ENCODE results near the gene ETV7. TPM values are rescaled to one million over a fixed set of nuclear protein-coding genes. Genes with fewer than 3 reads are reported as not detected.

Gene ETV7
- 10 to 100 TPM in 1 of 8 experiments, 1 to 10 TPM in 1, under 1 TPM in 4, not detected in 2; 0.29 to 10.8 (median 0.41) TPM for total RNA-seq

DNA sequence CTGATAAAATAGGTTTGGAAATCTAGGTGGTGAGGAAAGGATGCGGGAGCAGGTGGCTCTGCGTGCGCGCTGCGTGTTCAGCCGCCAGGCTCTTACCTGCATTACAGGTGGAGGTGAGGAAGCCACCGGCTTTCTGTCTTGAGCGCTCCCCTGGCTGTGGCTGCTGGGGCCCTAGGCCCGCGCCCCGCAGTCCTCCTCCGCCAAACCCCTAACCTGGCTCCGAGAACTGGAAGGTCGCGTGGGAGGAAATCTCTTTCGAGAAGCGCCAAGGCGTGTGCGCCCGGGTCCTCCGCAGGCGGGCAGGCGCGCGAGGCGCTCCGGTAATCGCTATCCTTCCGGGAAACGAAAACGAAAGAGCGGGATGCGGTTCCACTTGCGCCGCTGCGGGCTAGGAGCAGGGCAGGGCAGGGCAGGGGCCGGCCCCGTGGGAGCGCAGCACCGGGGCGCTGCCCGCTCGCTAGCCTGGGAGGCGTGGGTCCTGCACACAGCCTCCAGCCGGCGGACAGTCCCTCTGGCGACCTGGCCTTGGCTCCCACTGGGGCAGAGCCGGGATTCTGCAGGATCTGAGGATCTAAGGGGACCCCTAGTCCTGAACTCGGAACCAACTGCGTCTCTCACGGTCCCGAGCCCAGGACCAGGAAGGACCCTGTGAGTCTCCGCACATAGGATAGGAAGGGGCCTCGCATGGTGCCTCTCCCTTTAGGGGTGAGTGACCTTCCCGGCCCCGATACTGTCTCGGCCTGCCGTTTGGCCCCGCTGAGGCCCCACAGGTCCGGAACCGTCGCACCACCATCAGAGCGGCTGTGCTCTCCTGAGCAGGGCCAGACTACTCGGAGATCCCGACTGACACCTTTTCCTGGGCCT is at the start of gene ETV7:
TSS of gene ETV7 (minus strand) at position 230 of the 864 bp plus-strand sequence. CDS start at position 102, 128 bp downstream.
- H3K27ac ChIP-seq, result no peak within 1 kb of the TSS
- H3K4me3 ChIP-seq, result peak within 1 kb of the TSS; percentile 6 to 28 (median 22)
- 0 to 80% (median 20%) methylated on average over 1 to 14 of the region's 65 CpGs; no CpG with 5 or more reads in 5 of the 10 experiments for WGBS, 10 experiments
- ATAC-seq (replicated peaks in 6 of 8), result peak; percentile 25 to 71 (median 67)
- H3K4me1 ChIP-seq (replicated peaks in 1 of 2), result peaks cover 0 to 10% of the 10 kb centered on the region in 2 donors
- in situ Hi-C loops (cut with MboI; ENCODE audit: low pct_unique_long_range_greater_than_20kb in 2 of 9, low sequenced_read_pairs in 9 of 9, unreplicated experiment in 9 of 9), result no loop called here

DNA sequence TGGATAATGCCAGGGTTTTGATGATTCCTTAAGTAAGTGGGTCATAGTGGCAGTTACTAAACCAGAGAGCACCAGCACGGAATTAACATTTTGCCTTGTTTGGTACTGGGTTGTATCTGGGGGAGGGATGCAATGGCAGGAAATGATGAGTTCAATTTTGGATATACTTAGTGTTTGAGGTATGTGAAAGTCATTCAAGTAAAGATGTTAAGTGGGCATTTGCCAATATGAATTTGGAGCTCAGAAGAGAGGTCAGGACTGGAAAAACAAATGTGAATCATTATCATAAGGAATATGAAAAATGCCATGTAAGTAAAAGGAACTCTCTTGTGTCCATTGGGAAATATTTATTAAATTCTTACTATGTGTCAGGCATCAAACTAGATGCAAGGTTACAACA is 49.0 kb upstream of the ETV7 start:
- Histone ChIP-seq H3K4me3 (no peak overlapping the region), H3K4me1 (replicated peaks in 1 of 2) (peaks cover 3 to 5% of the 10 kb centered on the region in 2 donors), H3K27ac (no peak overlapping the region)
- no peak for ATAC-seq (replicated peaks in 6 of 8)
- in situ Hi-C loops (cut with MboI; ENCODE audit: low pct_unique_long_range_greater_than_20kb in 2 of 9, low sequenced_read_pairs in 9 of 9, unreplicated experiment in 9 of 9), result no loop called here
- 0 to 100% (median 80%) methylated on average over 1 of the region's 1 CpG; no CpG with 5 or more reads in 1 of the 10 experiments for WGBS, 10 experiments

DNA sequence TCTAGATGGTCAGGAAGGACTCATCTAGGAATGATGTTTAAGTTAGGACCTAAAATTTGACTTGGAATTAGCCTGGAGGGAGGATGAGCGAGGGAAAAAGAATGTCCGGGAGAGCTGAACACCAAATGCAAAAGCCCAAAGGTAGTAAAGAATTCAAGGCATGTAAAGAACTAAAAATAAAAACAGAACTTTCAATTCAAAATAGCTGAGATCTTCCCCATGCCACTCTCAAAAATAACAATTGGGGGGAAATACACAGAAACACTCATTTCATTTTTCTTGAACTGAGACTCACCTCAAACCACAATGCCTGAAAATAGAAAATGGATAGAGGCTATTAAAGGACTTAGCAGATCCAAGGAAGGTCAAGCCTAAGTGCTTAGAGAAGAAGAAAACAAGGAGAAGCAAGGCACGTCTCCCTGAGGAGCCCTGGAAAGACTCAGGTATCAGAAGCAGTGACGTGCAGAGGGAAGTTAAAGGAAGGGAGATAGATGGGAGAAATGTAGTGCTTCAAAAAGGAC is 44.7 kb upstream of the ETV7 start:
- Histone ChIP-seq H3K27ac (no peak overlapping the region), H3K4me3 (no peak overlapping the region), H3K4me1 (replicated peaks in 1 of 2) (no peaks in the 10 kb centered on the region)
- in situ Hi-C loops (cut with MboI; ENCODE audit: low pct_unique_long_range_greater_than_20kb in 2 of 9, low sequenced_read_pairs in 9 of 9, unreplicated experiment in 9 of 9), result no loop called here
- 52 to 100% (median 80%) methylated on average over 1 to 4 of the region's 4 CpGs; no CpG with 5 or more reads in 1 of the 10 experiments for WGBS, 10 experiments
- ATAC-seq (replicated peaks in 6 of 8), result no peak

DNA sequence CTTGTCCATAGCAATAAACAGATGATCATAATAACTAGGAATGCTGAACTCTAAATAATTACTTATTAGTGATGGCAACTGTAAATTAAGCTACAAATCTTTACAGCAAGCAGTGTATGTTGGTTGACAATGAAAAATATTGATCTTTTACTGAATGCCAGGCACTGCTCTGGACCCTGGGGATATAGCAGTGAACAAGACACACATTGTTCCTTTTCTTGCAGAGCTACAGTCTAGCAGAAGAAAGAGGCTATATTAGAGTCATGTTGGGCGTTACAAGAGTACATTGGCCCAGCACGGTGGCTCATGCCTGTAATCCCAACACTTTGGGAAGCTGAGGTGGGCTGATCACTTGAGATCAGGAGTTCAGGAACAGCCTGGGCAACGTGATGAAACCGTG is 43.7 kb upstream of the ETV7 start:
- no peak for ATAC-seq (replicated peaks in 6 of 8)
- H3K4me1 ChIP-seq (replicated peaks in 1 of 2), result no peaks in the 10 kb centered on the region
- no peak overlapping the region for H3K4me3 ChIP-seq
- no peak overlapping the region for H3K27ac ChIP-seq
- 67 to 100% (median 83%) methylated on average over 1 to 4 of the region's 4 CpGs; no CpG with 5 or more reads in 1 of the 10 experiments for WGBS, 10 experiments
- in situ Hi-C loops (cut with MboI; ENCODE audit: low pct_unique_long_range_greater_than_20kb in 2 of 9, low sequenced_read_pairs in 9 of 9, unreplicated experiment in 9 of 9), result no loop called here

DNA sequence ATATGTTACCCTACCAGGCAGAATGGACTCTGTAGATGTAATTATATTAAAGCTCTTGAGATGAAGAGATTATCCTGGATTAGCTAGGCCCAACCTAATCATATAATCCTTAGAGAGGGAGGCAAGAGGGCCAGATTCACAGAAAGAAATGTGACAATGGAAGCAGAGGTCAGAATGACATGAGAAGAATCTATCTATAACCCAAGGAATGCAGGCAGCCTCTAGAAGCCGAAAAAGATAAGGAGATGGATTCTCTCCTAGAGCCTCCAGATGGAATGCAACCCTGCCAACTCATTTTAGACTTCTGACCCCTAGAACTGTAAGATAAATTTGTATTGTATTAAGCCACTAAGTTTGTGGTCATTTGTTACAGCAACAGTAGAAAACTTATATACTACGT is 42.9 kb upstream of the ETV7 start:
- in situ Hi-C loops (cut with MboI; ENCODE audit: low pct_unique_long_range_greater_than_20kb in 2 of 9, low sequenced_read_pairs in 9 of 9, unreplicated experiment in 9 of 9), result no loop called here
- WGBS, 10 experiments, result 63 to 100% (median 94%) methylated on average over 1 to 2 of the region's 2 CpGs; no CpG with 5 or more reads in 3 of the 10 experiments
- ATAC-seq (replicated peaks in 6 of 8), result no peak
- Histone ChIP-seq H3K27ac (no peak overlapping the region), H3K4me3 (no peak overlapping the region), H3K4me1 (replicated peaks in 1 of 2) (no peaks in the 10 kb centered on the region)

DNA sequence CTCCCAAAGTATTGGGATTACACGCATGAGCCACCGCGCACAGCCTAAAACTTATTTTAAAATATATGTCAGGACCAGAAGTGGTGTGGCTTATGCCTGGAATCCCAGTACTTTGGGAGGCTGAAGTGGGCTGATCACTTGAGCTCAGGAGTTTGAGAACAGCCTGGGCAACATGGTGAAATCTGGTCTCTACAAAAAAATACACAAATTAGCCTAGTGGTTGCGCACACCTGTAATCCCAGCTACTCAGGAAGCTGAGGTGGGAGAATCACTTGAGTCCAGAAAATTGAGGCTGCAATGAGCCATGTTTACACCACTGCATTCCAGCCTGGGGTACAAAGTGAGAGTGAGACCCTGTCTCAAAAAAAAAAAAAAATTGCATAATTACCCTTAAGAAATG is 41.4 kb upstream of the ETV7 start:
- H3K4me3 ChIP-seq, result no peak overlapping the region
- H3K27ac ChIP-seq, result no peak overlapping the region
- in situ Hi-C loops (cut with MboI; ENCODE audit: low pct_unique_long_range_greater_than_20kb in 2 of 9, low sequenced_read_pairs in 9 of 9, unreplicated experiment in 9 of 9), result no loop called here
- peak in 3 of 8 experiments; percentile 22 to 55 (median 38) for ATAC-seq (replicated peaks in 6 of 8)
- H3K4me1 ChIP-seq (replicated peaks in 1 of 2), result no peaks in the 10 kb centered on the region
- 58 to 100% (median 94%) methylated on average over 2 to 4 of the region's 4 CpGs; no CpG with 5 or more reads in 7 of the 10 experiments for WGBS, 10 experiments

DNA sequence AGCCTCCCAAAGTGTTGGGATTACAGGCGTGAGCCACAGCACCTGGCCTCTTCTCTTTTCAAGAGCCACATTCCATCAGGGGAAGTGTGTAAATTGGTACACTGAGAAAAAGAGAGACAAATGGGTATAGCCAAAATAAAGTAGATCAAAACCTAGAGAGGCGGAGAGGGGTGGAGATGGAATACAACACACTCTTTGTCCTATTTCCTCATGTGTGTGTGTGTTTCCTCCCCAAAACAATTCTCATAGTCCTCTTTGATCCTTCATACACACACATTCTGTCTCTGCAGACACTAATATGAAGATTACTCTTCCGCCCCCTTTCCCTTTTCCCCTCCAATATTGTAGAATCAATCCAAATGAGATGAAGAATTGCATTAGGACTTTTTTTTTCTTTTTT is 39.2 kb upstream of the ETV7 start:
- no peak for ATAC-seq (replicated peaks in 6 of 8)
- in situ Hi-C loops (cut with MboI; ENCODE audit: low pct_unique_long_range_greater_than_20kb in 2 of 9, low sequenced_read_pairs in 9 of 9, unreplicated experiment in 9 of 9), result no loop called here
- Histone ChIP-seq H3K4me3 (no peak overlapping the region), H3K4me1 (replicated peaks in 1 of 2) (peaks cover 2 to 3% of the 10 kb centered on the region in 2 donors), H3K27ac (no peak overlapping the region)
- WGBS, 10 experiments, result 86 to 100% (median 100%) methylated on average over 1 to 3 of the region's 3 CpGs; no CpG with 5 or more reads in 4 of the 10 experiments

DNA sequence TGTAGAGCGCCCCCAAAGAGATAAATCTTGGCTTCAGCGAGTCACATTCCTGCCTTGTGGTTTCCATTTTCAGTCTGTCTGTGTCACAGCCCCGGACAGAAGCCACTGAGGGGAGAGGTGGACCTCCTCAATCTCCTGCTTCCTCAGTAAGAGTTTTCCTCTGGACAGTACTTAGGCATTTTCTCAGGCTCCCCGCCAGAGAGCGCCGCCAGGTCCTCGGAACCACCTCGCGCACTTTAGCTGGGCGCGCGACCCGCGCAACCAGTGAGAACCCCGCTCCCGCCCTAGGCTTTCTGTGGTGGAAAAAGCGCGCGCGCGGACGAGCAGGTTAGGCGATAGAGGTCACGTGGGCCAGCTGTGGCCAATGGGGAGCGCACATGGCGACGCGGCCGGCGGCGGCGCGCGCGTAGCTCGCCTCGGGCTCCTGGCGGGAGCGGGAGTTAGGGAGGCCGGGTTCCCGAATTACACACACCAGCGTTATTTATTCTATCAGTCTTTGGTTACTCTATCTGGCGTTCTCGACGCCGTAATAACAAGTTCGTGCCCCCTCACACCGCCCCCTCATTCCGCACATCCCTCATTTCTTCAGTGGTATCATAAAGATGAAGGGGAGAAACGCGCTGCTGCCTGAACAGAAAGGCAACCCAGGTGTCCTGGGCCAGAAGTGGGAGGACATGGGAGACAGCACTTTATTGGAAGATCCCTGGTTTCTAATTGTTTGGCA is 35.8 kb upstream of the ETV7 start:
- Histone ChIP-seq H3K4me3 (peak overlapping the region; percentile 35 to 49 (median 40)), H3K27ac (peak overlapping the region; percentile 23 to 27), H3K4me1 (replicated peaks in 1 of 2) (peaks cover 2 to 3% of the 10 kb centered on the region in 2 donors)
- ATAC-seq (replicated peaks in 6 of 8), result peak; percentile 96 to 99 (median 98)
- WGBS, 10 experiments, result 0 to 20% (median 1%) methylated on average over 6 to 27 of the region's 51 CpGs; no CpG with 5 or more reads in 2 of the 10 experiments
- in situ Hi-C loops (cut with MboI; ENCODE audit: low pct_unique_long_range_greater_than_20kb in 2 of 9, low sequenced_read_pairs in 9 of 9, unreplicated experiment in 9 of 9), result no loop called here

DNA sequence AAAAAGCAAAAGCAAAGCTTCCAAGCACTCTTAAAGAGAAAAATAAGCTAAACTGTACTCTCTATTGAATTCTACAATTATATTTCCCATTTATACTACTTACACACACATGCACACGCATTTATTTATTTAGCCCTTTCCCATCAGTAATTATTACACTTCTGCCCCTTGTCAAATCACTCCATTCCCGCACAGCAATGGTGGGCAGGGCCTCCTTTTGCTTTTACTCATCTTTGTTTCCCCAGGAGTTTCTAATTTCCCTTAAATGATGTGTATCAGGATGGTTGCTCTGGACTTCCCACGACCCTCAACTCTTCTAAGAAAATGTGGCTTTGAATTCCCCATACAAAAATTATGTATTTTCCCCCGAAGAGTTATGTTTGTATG is 35.2 kb upstream of the ETV7 start:
- WGBS, 10 experiments, result 0 to 69% (median 36%) methylated on average over 1 to 4 of the region's 4 CpGs; no CpG with 5 or more reads in 1 of the 10 experiments
- H3K27ac ChIP-seq, result peak overlapping the region in 1 of 2 donors; percentile 23
- H3K4me3 ChIP-seq, result peak overlapping the region; percentile 35 to 49 (median 40)
- peaks cover 2 to 3% of the 10 kb centered on the region in 2 donors for H3K4me1 ChIP-seq (replicated peaks in 1 of 2)
- peak in 3 of 8 experiments; percentile 0 to 4 (median 2) for ATAC-seq (replicated peaks in 6 of 8)
- in situ Hi-C loops (cut with MboI; ENCODE audit: low pct_unique_long_range_greater_than_20kb in 2 of 9, low sequenced_read_pairs in 9 of 9, unreplicated experiment in 9 of 9), result no loop called here

DNA sequence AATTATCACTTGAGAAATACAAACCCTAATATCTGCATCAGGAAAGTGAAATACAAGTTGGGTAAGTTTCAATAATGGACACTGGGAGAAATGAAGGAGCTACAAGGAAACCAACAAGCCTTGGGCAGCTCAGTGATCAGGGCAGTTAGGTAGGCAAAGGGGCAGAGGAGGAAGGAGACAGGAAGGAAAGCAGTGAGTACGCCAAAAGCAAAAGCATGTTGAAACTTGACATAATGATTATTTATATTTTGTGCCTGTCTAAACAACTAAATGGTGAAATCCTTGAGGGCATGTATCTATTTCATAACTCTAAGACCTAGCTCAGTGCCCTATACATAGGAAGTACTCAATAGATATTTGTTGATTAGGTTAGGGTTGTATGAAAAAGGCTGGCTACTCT is 31.8 kb upstream of the ETV7 start:
- Histone ChIP-seq H3K4me3 (no peak overlapping the region), H3K27ac (no peak overlapping the region), H3K4me1 (replicated peaks in 1 of 2) (peaks cover 2 to 3% of the 10 kb centered on the region in 2 donors)
- in situ Hi-C loops (cut with MboI; ENCODE audit: low pct_unique_long_range_greater_than_20kb in 2 of 9, low sequenced_read_pairs in 9 of 9, unreplicated experiment in 9 of 9), result no loop called here
- WGBS, 10 experiments, result 60 to 100% (median 92%) methylated on average over 1 of the region's 1 CpG; no CpG with 5 or more reads in 2 of the 10 experiments
- no peak for ATAC-seq (replicated peaks in 6 of 8)

DNA sequence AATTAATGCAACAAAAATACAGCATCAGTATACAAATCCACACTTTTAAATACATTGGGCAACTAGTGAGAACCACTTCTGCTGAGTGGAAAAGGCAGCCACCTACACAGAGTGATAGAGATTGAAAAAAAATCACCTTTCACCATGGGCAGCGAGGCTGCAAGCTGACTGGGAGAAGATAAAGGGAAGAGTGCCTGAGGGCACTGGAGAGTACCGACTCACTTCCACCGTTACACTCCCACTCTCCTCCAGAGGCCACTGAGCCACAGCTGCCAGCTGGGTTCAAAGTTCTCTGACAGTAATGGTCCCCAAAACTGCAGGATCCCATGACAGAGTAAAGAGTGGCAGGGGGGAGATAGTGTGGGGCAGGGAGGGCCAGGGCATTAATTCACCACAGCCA is 31.1 kb upstream of the ETV7 start:
- ATAC-seq (replicated peaks in 6 of 8), result no peak
- Histone ChIP-seq H3K4me1 (replicated peaks in 1 of 2) (peaks cover 0 to under 1% of the 10 kb centered on the region in 2 donors), H3K4me3 (no peak overlapping the region), H3K27ac (no peak overlapping the region)
- in situ Hi-C loops (cut with MboI; ENCODE audit: low pct_unique_long_range_greater_than_20kb in 2 of 9, low sequenced_read_pairs in 9 of 9, unreplicated experiment in 9 of 9), result no loop called here
- WGBS, 10 experiments, result 60 to 100% (median 80%) methylated on average over 1 to 3 of the region's 3 CpGs; no CpG with 5 or more reads in 5 of the 10 experiments

DNA sequence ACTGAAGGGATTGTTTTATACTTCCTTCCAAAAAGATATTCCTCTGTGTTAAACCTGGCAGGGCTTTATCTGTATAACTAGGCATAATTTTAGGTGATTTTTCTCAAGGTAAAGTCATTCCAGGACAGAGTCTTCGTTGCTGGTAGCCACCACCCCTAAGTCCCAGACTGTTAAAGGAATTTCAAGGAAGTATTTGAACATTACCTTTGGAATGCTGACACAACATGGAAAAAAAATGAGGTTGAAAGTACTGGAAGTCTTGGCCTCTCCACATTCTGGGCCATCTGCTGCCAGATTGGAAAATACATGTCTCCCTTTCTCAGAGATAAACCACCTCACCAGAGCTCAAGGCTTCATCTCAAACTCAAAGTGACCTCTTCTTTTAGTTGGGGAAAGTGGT is 27.0 kb upstream of the ETV7 start:
- no peak overlapping the region for H3K4me3 ChIP-seq
- no peak overlapping the region for H3K27ac ChIP-seq
- WGBS, 10 experiments, result 0 to 100% (median 55%) methylated on average over 1 of the region's 1 CpG; no CpG with 5 or more reads in 2 of the 10 experiments
- no peaks in the 10 kb centered on the region for H3K4me1 ChIP-seq (replicated peaks in 1 of 2)
- ATAC-seq (replicated peaks in 6 of 8), result no peak
- in situ Hi-C loops (cut with MboI; ENCODE audit: low pct_unique_long_range_greater_than_20kb in 2 of 9, low sequenced_read_pairs in 9 of 9, unreplicated experiment in 9 of 9), result no loop called here

Data from motor neuron (in vitro differentiated cells).